ENCODE results near the gene GSK3B.
"Not testable (repeated sequence)": the region's sequence is repeated elsewhere in the genome, so short reads cannot be mapped to it uniquely, and the experiment has no call there.

GSK3B gene

GRCh38 chr3:120057029-120057428, 37.2 kb downstream of the GSK3B start:
- no peak for TF ChIP-seq CTCF (IDR thresholded peaks at IDR 0.05; ENCODE audit: extremely low read depth, missing control alignments)
- DNase-seq (ENCODE audit: low spot score): no peak

- not testable (repeated sequence) for DNase-seq (ENCODE audit: low spot score)
Observed at GRCh38 chr3:120053647-120054046, 40.6 kb downstream of the GSK3B start.

- DNase-seq (ENCODE audit: low spot score): no peak
- TF ChIP-seq CTCF (IDR thresholded peaks at IDR 0.05; ENCODE audit: extremely low read depth, missing control alignments): no peak
Observed at GRCh38 chr3:120052677-120053076, 41.6 kb downstream of the GSK3B start.

GRCh38 chr3:120052225-120052624, 42.0 kb downstream of the GSK3B start:
- no peak for TF ChIP-seq CTCF (IDR thresholded peaks at IDR 0.05; ENCODE audit: extremely low read depth, missing control alignments)
- no peak for DNase-seq (ENCODE audit: low spot score)

- not testable (repeated sequence) for DNase-seq (ENCODE audit: low spot score)
Observed at GRCh38 chr3:120051570-120051969, 42.7 kb downstream of the GSK3B start.

GRCh38 chr3:120049881-120050539, 44.2 kb downstream of the GSK3B start:
- TF ChIP-seq CTCF (IDR thresholded peaks at IDR 0.05; ENCODE audit: extremely low read depth, missing control alignments): no peak
- no peak for DNase-seq (ENCODE audit: low spot score)

GRCh38 chr3:120049072-120049471, 45.2 kb downstream of the GSK3B start:
- no peak for DNase-seq (ENCODE audit: low spot score)
- no peak for TF ChIP-seq CTCF (IDR thresholded peaks at IDR 0.05; ENCODE audit: extremely low read depth, missing control alignments)

GRCh38 chr3:120048355-120049041, 45.7 kb downstream of the GSK3B start:
- no peak for DNase-seq (ENCODE audit: low spot score)
- no peak for TF ChIP-seq CTCF (IDR thresholded peaks at IDR 0.05; ENCODE audit: extremely low read depth, missing control alignments)

All from GM20000 (cell line).